Liver (tissue), 9 donors: Measurements from ENCODE around the gene SYTL1. TPM values are rescaled to one million over a fixed set of nuclear protein-coding genes. Genes with fewer than 3 reads are reported as not detected.

Experiments used
- DNase-seq: peaks from one replicate; pipeline ENCODE4 v3.0.0-alpha.2; 2017; ENCODE audit warnings: low spot score
- H3K27ac ChIP-seq, 2 donors: one replicate each; pipeline ENCODE4 v1.7.0; 2013; ENCODE audit warnings: inconsistent platforms in 2 of 2, low read length in 2 of 2, control low read depth in 1 of 2, low read depth in 1 of 2, mild to moderate bottlenecking in 1 of 2
- H3K27me3 ChIP-seq, 4 donors: one replicate each; pipeline versions ENCODE4 v1.6.1 to v1.7.0; 2013; ENCODE audit warnings: low read length in 3 of 4, inconsistent platforms in 1 of 4, mild to moderate bottlenecking in 1 of 4, moderate library complexity in 1 of 4; ENCODE audit not compliant: control insufficient read depth in 4 of 4, insufficient read depth in 4 of 4
- H3K36me3 ChIP-seq, 4 donors: one replicate each; pipeline versions ENCODE4 v1.6.1 to v1.7.0; 2013; ENCODE audit warnings: low read length in 3 of 4, mild to moderate bottlenecking in 3 of 4, low read depth in 1 of 4, moderate library complexity in 1 of 4; ENCODE audit not compliant: control insufficient read depth in 4 of 4, insufficient read depth in 3 of 4
- H3K4me1 ChIP-seq, 4 donors: one replicate each; pipeline versions ENCODE4 v1.6.1 to v1.7.0; 2013; ENCODE audit warnings: low read length in 3 of 4, mild to moderate bottlenecking in 3 of 4, moderate library complexity in 1 of 4; ENCODE audit not compliant: control insufficient read depth in 4 of 4, insufficient read depth in 4 of 4
- H3K4me3 ChIP-seq, 3 donors: one replicate each; pipeline versions ENCODE4 v1.6.1 to v1.7.0; 2013; ENCODE audit warnings: low read length in 3 of 3, control low read depth in 1 of 3, low read depth in 1 of 3, mild to moderate bottlenecking in 1 of 3
- H3K9ac ChIP-seq, 2 donors: one replicate each; pipeline ENCODE4 v1.7.0; 2013; ENCODE audit warnings: low read length in 2 of 2, mild to moderate bottlenecking in 2 of 2, moderate library complexity in 2 of 2, control low read depth in 1 of 2, low read depth in 1 of 2
- H3K9me3 ChIP-seq, 4 donors: one replicate each; pipeline versions ENCODE4 v1.6.1 to v1.7.0; 2013; ENCODE audit warnings: low read length in 3 of 4; ENCODE audit not compliant: control insufficient read depth in 4 of 4
- EGR1 ChIP-seq, 2 donors: IDR thresholded peaks; 2 replicates each; pipeline ENCODE4 v1.6.1; 2016 to 2018; ENCODE audit warnings: antibody characterized with exemption in 2 of 2, low read depth in 2 of 2
- FOXA1 ChIP-seq: IDR thresholded peaks from 2 replicates; pipeline ENCODE4 v1.6.1; 2016; ENCODE audit warnings: antibody characterized with exemption
- GABPA ChIP-seq, 2 donors: IDR thresholded peaks in 1 of 2; conservative IDR thresholded peaks in 1 of 2; 2 replicates each; pipeline ENCODE4 v1.6.1; 2016; ENCODE audit warnings: antibody characterized with exemption in 2 of 2, mild to moderate bottlenecking in 1 of 2, moderate library complexity in 1 of 2
- HNF4G ChIP-seq: IDR thresholded peaks from 2 replicates; pipeline ENCODE4 v1.6.1; 2016; ENCODE audit warnings: antibody characterized with exemption
- JUND ChIP-seq, 2 donors: IDR thresholded peaks; 2 replicates each; pipeline ENCODE4 v1.6.1; 2016; ENCODE audit warnings: antibody characterized with exemption in 2 of 2
- SP1 ChIP-seq: IDR thresholded peaks from 2 replicates; pipeline ENCODE4 v1.6.1; 2018; ENCODE audit warnings: antibody characterized with exemption, mild to moderate bottlenecking
- TAF1 ChIP-seq: conservative IDR thresholded peaks from 2 replicates; pipeline ENCODE4 v1.6.1; 2016; ENCODE audit warnings: antibody characterized with exemption, mild to moderate bottlenecking
- ZBTB33 ChIP-seq: IDR thresholded peaks from 2 replicates; pipeline ENCODE4 v1.6.1; 2016; ENCODE audit warnings: antibody characterized with exemption
- WGBS: extraction: QIAGEN DNeasy Blood & Tissue Kit; methylation state at CpG from one replicate; pipeline ENCODE4 v1.1.7; 2013; 5-methylcytosine and 5-hydroxymethylcytosine counted together
- polyA plus RNA-seq, 2 donors: library from polyadenylated mRNA; stranded (reverse) in 1 of 2; unstranded in 1 of 2; fragments of 200-250 nt in 1 of 2; fragments of >200 nt in 1 of 2; fragmentation: Nextera tagmentation in 1 of 2; extraction: Ambion mirVana in 1 of 2; gene quantifications; one replicate each; pipeline versions ENCODE4 v1.2.1 to v1.2.3, GENCODE V29; 2013 to 2015
- total RNA-seq, 2 donors: library from RNA; depleted of rRNA; stranded (reverse); fragments of >200 nt; gene quantifications; one replicate each; pipeline ENCODE4 v1.2.3, GENCODE V29; 2014
- TF ChIP-seq, protein P1 (sequence below): IDR thresholded peaks from 2 replicates; pipeline ENCODE4 v1.6.1; 2016; ENCODE audit warnings: antibody characterized with exemption, mild to moderate bottlenecking
- TF ChIP-seq, protein P2 (sequence below): fragments of 150-350 bp; IDR thresholded peaks from 2 replicates; pipeline ENCODE4 v1.5.1; 2017; ENCODE audit warnings: improper control_type of control experiment, low read depth, low read length; ENCODE audit not compliant: missing input control
- donor health status: healthy.
- donor health status: healthy.
- donor health status: healthy.
- donor health status: healthy.
- donor health status: healthy.

Gene SYTL1
- total and polyA plus RNA-seq, 4 donors, result 0.73 to 3.9 (median 1.4) TPM

DNA sequence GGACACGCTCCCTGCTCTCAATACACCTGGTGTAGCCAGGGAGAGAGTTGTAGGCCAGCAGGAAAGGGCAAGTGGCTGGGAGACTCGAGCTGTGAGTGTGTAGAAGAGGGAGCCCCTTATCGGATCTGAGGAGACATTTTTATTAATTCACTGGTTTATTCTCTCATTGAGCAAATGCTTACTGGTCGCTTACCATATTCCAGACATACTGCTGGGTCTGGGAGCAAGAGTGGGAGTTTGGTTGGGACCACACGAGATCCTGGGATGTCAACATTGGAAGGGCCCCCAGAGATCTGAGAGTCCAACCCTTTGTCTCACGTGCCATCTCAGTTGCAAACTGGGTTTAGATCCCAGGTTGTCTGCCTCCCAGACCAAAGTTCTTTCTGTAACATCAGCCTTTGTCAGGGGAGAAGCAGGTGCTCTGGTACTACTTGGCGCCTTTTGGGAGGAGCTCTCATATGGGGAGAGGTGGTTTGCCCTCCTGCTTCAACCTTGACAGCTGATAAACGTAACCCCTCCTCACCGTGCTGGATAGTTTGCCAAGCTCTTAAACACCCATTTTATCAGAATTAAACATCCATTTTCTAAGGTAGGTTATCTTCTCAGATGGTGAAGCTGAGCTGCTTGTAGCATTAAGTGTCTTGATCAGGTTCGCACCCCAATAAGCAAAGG, 19.1 kb upstream of the SYTL1 start:
- Histone ChIP-seq H3K4me1 (peaks cover 0 to 20% (median 13%) of the 10 kb centered on the region in 4 donors), H3K36me3 (peaks cover 0 to 11% (median 5%) of the 10 kb centered on the region in 4 donors), H3K4me3 (peak overlapping the region; percentile 74 to 99 (median 98)), H3K27me3 (no peaks in the 10 kb centered on the region), H3K27ac (peak overlapping the region; percentile 73 to 88), H3K9ac (peak overlapping the region; percentile 90 to 97), H3K9me3 (no peaks in the 10 kb centered on the region)
- 10% methylated on average over 10 of the region's 10 CpGs for WGBS
- no peak for DNase-seq
- no peak for TF ChIP-seq JUND (IDR thresholded peaks at IDR 0.05)
- TF ChIP-seq EGR1 (IDR thresholded peaks at IDR 0.05; ENCODE audit: low read depth in 2 of 2), result no peak
- TF ChIP-seq, protein P1, sequence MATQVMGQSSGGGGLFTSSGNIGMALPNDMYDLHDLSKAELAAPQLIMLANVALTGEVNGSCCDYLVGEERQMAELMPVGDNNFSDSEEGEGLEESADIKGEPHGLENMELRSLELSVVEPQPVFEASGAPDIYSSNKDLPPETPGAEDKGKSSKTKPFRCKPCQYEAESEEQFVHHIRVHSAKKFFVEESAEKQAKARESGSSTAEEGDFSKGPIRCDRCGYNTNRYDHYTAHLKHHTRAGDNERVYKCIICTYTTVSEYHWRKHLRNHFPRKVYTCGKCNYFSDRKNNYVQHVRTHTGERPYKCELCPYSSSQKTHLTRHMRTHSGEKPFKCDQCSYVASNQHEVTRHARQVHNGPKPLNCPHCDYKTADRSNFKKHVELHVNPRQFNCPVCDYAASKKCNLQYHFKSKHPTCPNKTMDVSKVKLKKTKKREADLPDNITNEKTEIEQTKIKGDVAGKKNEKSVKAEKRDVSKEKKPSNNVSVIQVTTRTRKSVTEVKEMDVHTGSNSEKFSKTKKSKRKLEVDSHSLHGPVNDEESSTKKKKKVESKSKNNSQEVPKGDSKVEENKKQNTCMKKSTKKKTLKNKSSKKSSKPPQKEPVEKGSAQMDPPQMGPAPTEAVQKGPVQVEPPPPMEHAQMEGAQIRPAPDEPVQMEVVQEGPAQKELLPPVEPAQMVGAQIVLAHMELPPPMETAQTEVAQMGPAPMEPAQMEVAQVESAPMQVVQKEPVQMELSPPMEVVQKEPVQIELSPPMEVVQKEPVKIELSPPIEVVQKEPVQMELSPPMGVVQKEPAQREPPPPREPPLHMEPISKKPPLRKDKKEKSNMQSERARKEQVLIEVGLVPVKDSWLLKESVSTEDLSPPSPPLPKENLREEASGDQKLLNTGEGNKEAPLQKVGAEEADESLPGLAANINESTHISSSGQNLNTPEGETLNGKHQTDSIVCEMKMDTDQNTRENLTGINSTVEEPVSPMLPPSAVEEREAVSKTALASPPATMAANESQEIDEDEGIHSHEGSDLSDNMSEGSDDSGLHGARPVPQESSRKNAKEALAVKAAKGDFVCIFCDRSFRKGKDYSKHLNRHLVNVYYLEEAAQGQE, result no peak

DNA sequence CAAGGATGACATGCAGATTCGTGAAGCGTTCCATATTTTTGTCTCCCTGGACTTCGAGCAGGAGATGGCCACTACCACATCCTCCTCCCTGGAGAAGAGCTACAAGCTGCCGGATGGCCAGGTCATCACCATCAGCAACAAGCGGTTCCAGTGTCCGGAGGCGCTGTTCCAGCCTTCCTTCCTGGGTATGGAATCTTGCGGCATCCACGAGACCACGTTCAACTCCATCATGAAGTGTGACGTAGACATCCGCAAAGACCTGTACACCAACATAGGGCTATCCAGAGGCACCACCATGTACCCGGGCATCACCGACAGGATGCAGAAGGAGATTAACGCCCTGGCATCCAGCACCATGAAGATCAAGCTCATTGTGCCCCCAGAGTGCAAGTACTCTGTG, 16.5 kb upstream of the SYTL1 start:
- no peak for TF ChIP-seq ZBTB33
- TF ChIP-seq, protein P2, sequence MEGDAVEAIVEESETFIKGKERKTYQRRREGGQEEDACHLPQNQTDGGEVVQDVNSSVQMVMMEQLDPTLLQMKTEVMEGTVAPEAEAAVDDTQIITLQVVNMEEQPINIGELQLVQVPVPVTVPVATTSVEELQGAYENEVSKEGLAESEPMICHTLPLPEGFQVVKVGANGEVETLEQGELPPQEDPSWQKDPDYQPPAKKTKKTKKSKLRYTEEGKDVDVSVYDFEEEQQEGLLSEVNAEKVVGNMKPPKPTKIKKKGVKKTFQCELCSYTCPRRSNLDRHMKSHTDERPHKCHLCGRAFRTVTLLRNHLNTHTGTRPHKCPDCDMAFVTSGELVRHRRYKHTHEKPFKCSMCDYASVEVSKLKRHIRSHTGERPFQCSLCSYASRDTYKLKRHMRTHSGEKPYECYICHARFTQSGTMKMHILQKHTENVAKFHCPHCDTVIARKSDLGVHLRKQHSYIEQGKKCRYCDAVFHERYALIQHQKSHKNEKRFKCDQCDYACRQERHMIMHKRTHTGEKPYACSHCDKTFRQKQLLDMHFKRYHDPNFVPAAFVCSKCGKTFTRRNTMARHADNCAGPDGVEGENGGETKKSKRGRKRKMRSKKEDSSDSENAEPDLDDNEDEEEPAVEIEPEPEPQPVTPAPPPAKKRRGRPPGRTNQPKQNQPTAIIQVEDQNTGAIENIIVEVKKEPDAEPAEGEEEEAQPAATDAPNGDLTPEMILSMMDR, result no peak
- TF ChIP-seq GABPA (IDR thresholded peaks at IDR 0.05 in 1 of 2, conservative IDR thresholded peaks at IDR 0.05 in 1 of 2), result no peak
- TF ChIP-seq, protein P1, result no peak
- no peak for TF ChIP-seq FOXA1
- no peak for TF ChIP-seq HNF4G
- no peak for TF ChIP-seq TAF1
- no peak for TF ChIP-seq SP1

More for the DNA sequence above, 16.5 kb upstream of the SYTL1 start:
- 94% methylated on average over 15 of the region's 15 CpGs for WGBS
- no peaks in the 10 kb centered on the region for H3K27me3 ChIP-seq
- no peak overlapping the region for H3K9ac ChIP-seq
- no peak overlapping the region for H3K4me3 ChIP-seq
- H3K27ac ChIP-seq, result no peak overlapping the region
- peaks cover 0 to 11% (median 5%) of the 10 kb centered on the region in 4 donors for H3K36me3 ChIP-seq
- DNase-seq, result no peak
- no peaks in the 10 kb centered on the region for H3K9me3 ChIP-seq
- peaks cover 0 to 20% (median 14%) of the 10 kb centered on the region in 4 donors for H3K4me1 ChIP-seq
